Stimulated activated CD8-positive, alpha-beta memory T cell treated with anti-CD3 and anti-CD28 coated beads, Interleukin-12 subunit alpha, Interleukin-12 subunit beta, amount 100 ng/mL, for 4 hours (primary cell): ENCODE data around the gene NHEJ1.

Experiments used
- DNase-seq: peaks from one replicate; pipeline ENCODE4 v3.0.0-alpha.2; 2020; ENCODE audit warnings: low read depth

The NHEJ1 gene

GRCh38 chr2:219056896-219057708 lies 103.5 kb downstream of the NHEJ1 start:
- no peak for DNase-seq

- DNase-seq = no peak
Observed at GRCh38 chr2:219056176-219056895, 104.3 kb downstream of the NHEJ1 start.

- no peak for DNase-seq
Observed at GRCh38 chr2:219054956-219055903, 105.4 kb downstream of the NHEJ1 start.

- DNase-seq = no peak
Observed at GRCh38 chr2:219049282-219049681, 111.3 kb downstream of the NHEJ1 start.

GRCh38 chr2:219045937-219046550 lies 114.6 kb downstream of the NHEJ1 start:
- no peak for DNase-seq

GRCh38 chr2:219042750-219043149 lies 117.9 kb downstream of the NHEJ1 start:
- no peak for DNase-seq

GRCh38 chr2:219042157-219042556 lies 118.5 kb downstream of the NHEJ1 start:
- DNase-seq = no peak

GRCh38 chr2:219041252-219041651 lies 119.4 kb downstream of the NHEJ1 start, which contains the start of gene CFAP65:
Gene CFAP65, minus strand, starts transcription at chr2:219041516. Its CDS starts 2,468 bp downstream, at chr2:219039048.
- DNase-seq = no peak

GRCh38 chr2:219038600-219038999 lies 122.0 kb downstream of the NHEJ1 start:
- no peak for DNase-seq

GRCh38 chr2:219037783-219038499 lies 122.7 kb downstream of the NHEJ1 start:
- DNase-seq = no peak

- DNase-seq = no peak
Observed at GRCh38 chr2:219035942-219036341, 124.7 kb downstream of the NHEJ1 start.

- DNase-seq = no peak
Observed at GRCh38 chr2:219034823-219035222, 125.8 kb downstream of the NHEJ1 start.

- DNase-seq = no peak
Observed at GRCh38 chr2:219032051-219032745, 128.4 kb downstream of the NHEJ1 start.

GRCh38 chr2:219031005-219031738 lies 129.4 kb downstream of the NHEJ1 start:
- no peak for DNase-seq

GRCh38 chr2:219030177-219030940 lies 130.3 kb downstream of the NHEJ1 start:
- DNase-seq = no peak

- peak; percentile 51 for DNase-seq
Observed at GRCh38 chr2:219029829-219030165, 130.8 kb downstream of the NHEJ1 start.

GRCh38 chr2:219028996-219029828 lies 131.4 kb downstream of the NHEJ1 start:
- DNase-seq = no peak

- no peak for DNase-seq
Observed at GRCh38 chr2:219028141-219028540, 132.5 kb downstream of the NHEJ1 start.
